Effector memory CD4-positive, alpha-beta T cell (primary cell): ENCODE results near the gene LRRC72.

Experiments
- DNase-seq, 3 donors: peaks; one replicate each; pipeline ENCODE4 v3.0.0-alpha.2; 2020
- H3K27ac ChIP-seq: 2 replicates; pipeline ENCODE4 v1.7.0; 2013; ENCODE audit warnings: mild to moderate bottlenecking, low read length, moderate library complexity; ENCODE audit not compliant: insufficient read depth, poor library complexity, severe bottlenecking
- H3K27me3 ChIP-seq: replicated peaks from 2 replicates; pipeline ENCODE4 v1.7.0; 2013; ENCODE audit warnings: mild to moderate bottlenecking, low read length; ENCODE audit not compliant: insufficient read depth, control insufficient read depth, poor library complexity, severe bottlenecking
- H3K36me3 ChIP-seq: 2 replicates; pipeline ENCODE4 v1.7.0; 2013; ENCODE audit warnings: mild to moderate bottlenecking, low read length, moderate library complexity; ENCODE audit not compliant: control insufficient read depth, insufficient read depth
- H3K4me1 ChIP-seq: 2 replicates; pipeline ENCODE4 v1.7.0; 2013; ENCODE audit warnings: low read length, mild to moderate bottlenecking; ENCODE audit not compliant: control insufficient read depth, insufficient read depth, poor library complexity, severe bottlenecking
- H3K4me3 ChIP-seq: 2 replicates; pipeline ENCODE4 v1.7.0; 2013; ENCODE audit warnings: low read length, low read depth, mild to moderate bottlenecking; ENCODE audit not compliant: insufficient read depth, poor library complexity, severe bottlenecking
- H3K9me3 ChIP-seq: 2 replicates; pipeline ENCODE4 v1.7.0; 2013; ENCODE audit warnings: mild to moderate bottlenecking, low read length, moderate library complexity; ENCODE audit not compliant: control insufficient read depth
- total RNA-seq, 3 donors: gene quantifications; one replicate each; lab custom pipeline; 2026; lab: John Stamatoyannopoulos, UW

LRRC72 gene
- total RNA-seq = 0 reads per million in 3 donors

DNA sequence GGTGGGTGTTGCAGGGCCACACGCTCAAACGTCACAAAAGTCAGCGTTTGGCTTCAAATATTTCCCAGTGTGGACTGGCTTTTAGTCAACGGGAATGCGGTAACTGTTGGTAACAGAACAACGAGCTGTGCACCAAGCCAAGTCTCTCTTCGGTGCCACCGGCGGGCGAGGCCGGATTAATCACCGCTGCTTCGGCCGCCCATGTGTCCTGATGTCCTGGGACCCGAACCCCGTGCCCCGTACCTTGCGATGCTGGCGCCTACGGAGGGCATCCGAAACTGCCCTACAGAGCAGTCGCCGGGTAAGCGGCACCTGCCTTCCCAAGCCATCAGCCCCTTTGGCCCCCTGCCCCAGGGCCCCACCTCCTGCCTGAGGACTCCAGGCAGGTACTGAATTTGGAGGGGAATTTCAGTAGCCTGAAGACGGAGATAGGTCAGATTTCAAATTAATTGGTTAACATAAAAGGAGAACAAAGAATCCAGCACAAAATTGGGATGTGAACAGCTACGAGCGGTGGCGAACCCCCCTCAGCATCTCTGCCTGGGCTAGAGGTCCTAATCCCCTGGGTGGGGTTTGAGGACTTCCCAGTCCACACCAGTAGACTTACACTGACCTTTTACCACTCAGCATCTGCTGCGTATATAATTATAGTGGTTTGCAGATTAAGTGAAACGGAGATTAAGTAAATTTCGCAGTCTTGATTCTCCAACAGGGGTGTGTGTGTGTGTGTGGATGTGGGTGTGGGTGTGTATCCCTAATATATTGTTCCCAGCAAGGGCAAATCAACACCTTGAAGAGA lies at the start of gene LRRC72:
LRRC72 (plus strand) TSS at position 84 of the 799 bp plus-strand sequence; CDS start at position 212, 128 bp downstream.
- no peaks in the 10 kb centered on the region for H3K9me3 ChIP-seq
- H3K27me3 ChIP-seq = no peaks in the 10 kb centered on the region
- no peak for DNase-seq
- H3K4me1 ChIP-seq = no peaks in the 10 kb centered on the region
- no peaks in the 10 kb centered on the region for H3K36me3 ChIP-seq
- H3K27ac ChIP-seq = no peak within 1 kb of the TSS
- H3K4me3 ChIP-seq = no peak within 1 kb of the TSS

GRCh38 chr7:16479161-16479560 lies 47.5 kb upstream of the LRRC72 start:
- H3K4me3 ChIP-seq = no peak overlapping the region
- no peaks in the 10 kb centered on the region for H3K27me3 ChIP-seq
- no peaks in the 10 kb centered on the region for H3K36me3 ChIP-seq
- no peak for DNase-seq
- no peaks in the 10 kb centered on the region for H3K9me3 ChIP-seq
- no peaks in the 10 kb centered on the region for H3K4me1 ChIP-seq
- no peak overlapping the region for H3K27ac ChIP-seq

DNA sequence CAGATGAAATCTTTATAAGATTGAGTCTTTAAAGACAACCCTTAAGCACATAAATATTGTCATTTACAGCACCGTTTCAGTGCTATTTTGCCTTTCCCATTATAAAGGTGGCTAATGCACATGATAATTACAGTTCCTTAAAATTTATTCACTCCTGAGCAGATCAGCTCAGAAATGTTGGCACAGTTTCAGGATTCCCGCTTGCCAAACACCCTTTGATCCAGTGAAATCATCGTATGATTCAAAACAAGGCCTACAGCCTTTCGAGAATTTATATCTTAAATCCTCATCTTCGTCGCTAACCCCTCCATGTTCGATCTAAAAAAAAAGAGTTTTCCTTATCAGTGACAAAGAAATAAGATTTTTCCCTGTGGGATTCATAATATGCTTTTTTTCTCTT lies 47.0 kb upstream of the LRRC72 start:
- no peaks in the 10 kb centered on the region for H3K9me3 ChIP-seq
- no peaks in the 10 kb centered on the region for H3K4me1 ChIP-seq
- no peak for DNase-seq
- no peaks in the 10 kb centered on the region for H3K27me3 ChIP-seq
- H3K4me3 ChIP-seq = no peak overlapping the region
- no peak overlapping the region for H3K27ac ChIP-seq
- no peaks in the 10 kb centered on the region for H3K36me3 ChIP-seq

- DNase-seq = no peak
- Histone ChIP-seq H3K4me1 (no peaks in the 10 kb centered on the region), H3K36me3 (no peaks in the 10 kb centered on the region), H3K27me3 (no peaks in the 10 kb centered on the region), H3K27ac (no peak overlapping the region), H3K4me3 (no peak overlapping the region), H3K9me3 (no peaks in the 10 kb centered on the region)
Measured at GRCh38 chr7:16484453-16485158, 42.0 kb upstream of the LRRC72 start.

- Histone ChIP-seq H3K4me3 (no peak overlapping the region), H3K36me3 (no peaks in the 10 kb centered on the region), H3K9me3 (no peaks in the 10 kb centered on the region), H3K27ac (no peak overlapping the region), H3K27me3 (no peaks in the 10 kb centered on the region), H3K4me1 (no peaks in the 10 kb centered on the region)
- no peak for DNase-seq
Measured at GRCh38 chr7:16491148-16491547, 35.5 kb upstream of the LRRC72 start.

- H3K4me3 ChIP-seq = no peak overlapping the region
- DNase-seq = no peak
Measured at GRCh38 chr7:16492513-16493062, 34.0 kb upstream of the LRRC72 start.

GRCh38 chr7:16493266-16493665 lies 33.4 kb upstream of the LRRC72 start:
- Histone ChIP-seq H3K4me3 (no peak overlapping the region), H3K36me3 (no peaks in the 10 kb centered on the region), H3K4me1 (no peaks in the 10 kb centered on the region), H3K27me3 (no peaks in the 10 kb centered on the region), H3K27ac (no peak overlapping the region), H3K9me3 (no peaks in the 10 kb centered on the region)
- no peak for DNase-seq

More at GRCh38 chr7:16492513-16493062, 34.0 kb upstream of the LRRC72 start:
- Histone ChIP-seq H3K27me3 (no peaks in the 10 kb centered on the region), H3K27ac (no peak overlapping the region), H3K36me3 (no peaks in the 10 kb centered on the region), H3K4me1 (no peaks in the 10 kb centered on the region), H3K9me3 (no peaks in the 10 kb centered on the region)

DNA sequence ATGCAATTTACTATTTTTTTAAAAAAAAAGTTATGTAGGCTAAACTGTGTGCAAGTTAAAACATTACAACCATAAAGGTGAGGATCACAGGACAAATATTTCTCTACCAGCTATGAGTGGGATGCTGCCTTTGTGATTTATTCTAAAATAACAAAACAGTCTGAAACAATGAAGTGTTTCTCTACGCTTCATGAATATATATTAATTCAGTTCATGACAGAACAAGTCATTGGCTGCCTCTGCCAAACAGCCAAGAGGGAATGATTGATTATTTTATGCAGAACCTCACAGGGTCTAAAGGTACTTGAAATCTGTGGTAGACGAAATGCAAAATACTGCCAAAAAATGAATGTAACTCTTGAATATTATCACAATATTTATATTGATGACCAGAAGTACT lies 32.1 kb upstream of the LRRC72 start:
- H3K9me3 ChIP-seq = no peaks in the 10 kb centered on the region
- H3K27ac ChIP-seq = no peak overlapping the region
- H3K4me1 ChIP-seq = no peaks in the 10 kb centered on the region
- H3K4me3 ChIP-seq = no peak overlapping the region
- H3K27me3 ChIP-seq = no peaks in the 10 kb centered on the region
- DNase-seq = no peak
- H3K36me3 ChIP-seq = no peaks in the 10 kb centered on the region

GRCh38 chr7:16494955-16495719 lies 31.5 kb upstream of the LRRC72 start:
- Histone ChIP-seq H3K9me3 (no peaks in the 10 kb centered on the region), H3K4me1 (no peaks in the 10 kb centered on the region), H3K4me3 (no peak overlapping the region), H3K27ac (no peak overlapping the region), H3K27me3 (no peaks in the 10 kb centered on the region), H3K36me3 (no peaks in the 10 kb centered on the region)
- DNase-seq = no peak
